Stimulated activated CD4-positive, alpha-beta T cell treated with anti-CD3 and anti-CD28 coated beads, Interleukin-1b, Interleukin-23, amount 100 ng/mL, for 48 hours (primary cell): ENCODE data around the gene HOOK1.
"Not testable (repeated sequence)": the region's sequence is repeated elsewhere in the genome, so short reads cannot be mapped to it uniquely, and the experiment has no call there.

Experiments used
- DNase-seq: peaks from one replicate; pipeline ENCODE4 v3.0.0-alpha.2; 2020

HOOK1 gene

GRCh38 chr1:59892841-59893811, 78.4 kb downstream of the HOOK1 start:
- DNase-seq: no peak

- no peak for DNase-seq
Observed at GRCh38 chr1:59897165-59897564, 82.4 kb downstream of the HOOK1 start.

GRCh38 chr1:59898927-59899326, 84.2 kb downstream of the HOOK1 start:
- DNase-seq: no peak

DNA sequence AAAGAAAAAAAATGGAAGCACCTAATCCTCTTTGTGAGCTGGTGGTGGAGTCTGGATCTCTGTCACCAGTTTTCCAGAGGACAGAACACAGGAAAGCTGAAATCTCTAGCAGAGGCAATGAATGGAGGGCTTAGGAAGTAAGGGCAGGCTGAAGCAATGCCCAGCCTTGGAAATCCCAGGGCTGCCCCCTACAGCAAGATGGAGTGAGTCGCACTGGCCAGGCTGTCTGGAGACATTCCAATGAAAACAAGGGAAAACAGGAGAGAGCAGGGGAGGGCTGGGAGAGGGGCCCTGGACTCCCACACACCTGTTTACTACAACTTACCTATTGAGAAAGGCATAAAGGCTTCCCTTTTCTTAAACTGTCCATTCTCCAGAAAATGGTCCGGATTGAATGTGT, 85.9 kb downstream of the HOOK1 start:
- no peak for DNase-seq

DNA sequence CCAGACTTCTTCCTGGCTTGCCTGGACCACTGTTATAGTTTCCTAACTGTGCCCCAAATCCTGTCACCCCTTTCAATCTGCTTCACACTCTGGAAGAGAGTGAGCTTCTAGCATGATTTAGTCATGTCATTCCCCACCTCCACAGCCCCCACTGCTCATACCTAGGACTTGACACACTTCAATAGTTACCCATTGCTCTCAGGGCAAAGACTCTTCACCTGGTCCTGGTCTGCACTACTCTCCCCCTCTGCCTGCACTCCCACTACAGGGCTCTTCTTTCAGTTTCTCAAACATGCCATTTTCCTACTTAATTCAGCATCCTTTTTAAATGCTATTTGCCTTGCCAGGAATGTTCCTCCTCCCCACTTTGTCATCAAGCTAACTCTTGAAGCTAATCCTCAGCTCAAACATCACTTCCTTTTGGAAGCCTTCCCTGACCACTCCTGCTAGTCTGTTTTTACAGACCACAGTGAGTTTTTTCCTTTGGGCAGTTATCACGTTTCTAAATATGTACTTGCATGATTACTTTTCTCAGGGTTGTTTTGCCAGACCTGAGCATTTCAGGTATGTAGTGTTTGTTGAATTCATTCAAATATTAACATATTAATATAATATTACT, 87.1 kb downstream of the HOOK1 start:
- DNase-seq: no peak

DNA sequence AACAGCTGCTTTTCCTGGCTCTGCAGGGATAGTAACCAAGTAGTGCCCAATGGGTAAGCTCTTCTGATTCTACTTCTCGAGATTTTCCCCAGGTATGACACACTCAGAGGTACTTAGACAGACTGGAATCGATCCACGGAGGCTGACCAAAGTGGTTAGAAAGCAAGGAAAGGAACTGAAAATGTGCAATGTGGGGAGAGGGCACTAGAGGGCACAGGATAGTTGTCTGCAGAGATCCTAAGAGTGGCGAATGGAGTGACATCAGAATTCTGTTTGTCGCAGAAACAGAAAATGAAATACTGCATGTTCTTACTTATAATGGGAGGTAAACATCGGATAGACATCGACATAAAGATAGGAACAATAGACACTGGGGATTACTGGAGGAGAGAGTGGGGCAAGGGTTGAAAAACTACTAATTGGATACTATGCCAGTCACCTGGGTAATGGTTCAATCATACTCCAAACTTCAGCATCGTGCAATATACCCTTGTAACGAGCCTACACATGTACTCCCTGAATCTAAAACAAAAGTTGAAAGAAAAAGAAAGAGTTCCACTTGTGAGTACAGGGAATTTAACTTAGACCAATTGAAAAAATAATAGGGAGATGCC, 88.5 kb downstream of the HOOK1 start:
- no peak for DNase-seq

DNA sequence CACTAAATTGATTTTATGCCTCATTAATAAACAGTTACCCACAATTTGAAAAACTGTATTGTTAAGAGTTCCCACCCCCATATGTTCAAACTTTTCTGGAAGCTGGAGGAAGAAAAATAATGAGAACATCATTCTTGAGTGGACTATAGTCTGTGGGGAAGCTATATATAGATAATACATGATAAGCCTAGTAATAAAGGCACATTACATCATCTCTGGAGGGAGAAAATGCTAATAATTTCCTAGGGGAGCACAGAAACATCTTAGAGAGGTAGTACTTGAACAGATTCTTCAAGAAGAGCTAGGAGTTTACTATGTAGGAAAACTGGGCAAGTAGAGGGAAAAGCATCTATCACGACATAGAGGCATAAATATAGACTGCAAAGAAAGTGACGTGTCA, 92.2 kb downstream of the HOOK1 start:
- DNase-seq: no peak

DNA sequence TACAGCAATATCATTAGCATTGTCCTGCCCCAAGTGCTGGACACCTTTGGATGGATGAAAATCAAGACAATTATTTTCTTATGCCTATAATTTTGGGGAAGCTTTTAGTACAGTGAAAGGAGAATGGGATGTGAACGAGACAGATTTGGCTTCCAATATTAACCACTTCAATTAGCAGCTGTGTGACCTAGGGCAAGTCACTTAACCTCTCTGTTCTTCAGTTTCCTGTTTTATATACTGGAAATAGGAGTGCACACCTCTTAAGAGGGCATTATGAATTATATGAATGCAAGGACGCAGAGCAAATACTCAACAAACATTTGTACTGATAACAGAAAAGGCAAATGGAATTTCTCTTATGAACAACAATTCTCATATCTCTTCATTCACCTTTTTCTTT, 93.3 kb downstream of the HOOK1 start:
- no peak for DNase-seq

DNA sequence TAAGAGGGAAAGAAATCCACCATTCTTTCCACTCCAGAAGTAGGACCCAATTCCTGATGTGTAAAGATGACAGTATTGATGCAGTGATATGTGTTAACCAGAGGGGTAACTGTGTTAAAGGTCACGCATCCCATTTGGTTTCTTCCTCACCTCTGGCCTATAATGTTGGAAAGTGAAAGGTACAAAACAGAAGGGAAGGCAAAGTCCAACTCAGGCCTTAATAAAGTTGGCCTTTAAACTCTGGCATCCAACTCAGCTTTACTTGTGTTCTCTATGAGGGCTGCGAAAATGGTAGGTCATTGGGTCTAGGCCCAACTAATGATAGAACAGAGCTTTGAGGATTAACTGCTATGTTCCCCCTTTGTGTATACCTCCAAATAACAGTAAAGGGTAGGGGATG, 93.9 kb downstream of the HOOK1 start:
- no peak for DNase-seq

GRCh38 chr1:59914791-59915286, 100.1 kb downstream of the HOOK1 start:
- not testable (repeated sequence) for DNase-seq

GRCh38 chr1:59915516-59915915, 100.8 kb downstream of the HOOK1 start:
- DNase-seq: no peak

DNA sequence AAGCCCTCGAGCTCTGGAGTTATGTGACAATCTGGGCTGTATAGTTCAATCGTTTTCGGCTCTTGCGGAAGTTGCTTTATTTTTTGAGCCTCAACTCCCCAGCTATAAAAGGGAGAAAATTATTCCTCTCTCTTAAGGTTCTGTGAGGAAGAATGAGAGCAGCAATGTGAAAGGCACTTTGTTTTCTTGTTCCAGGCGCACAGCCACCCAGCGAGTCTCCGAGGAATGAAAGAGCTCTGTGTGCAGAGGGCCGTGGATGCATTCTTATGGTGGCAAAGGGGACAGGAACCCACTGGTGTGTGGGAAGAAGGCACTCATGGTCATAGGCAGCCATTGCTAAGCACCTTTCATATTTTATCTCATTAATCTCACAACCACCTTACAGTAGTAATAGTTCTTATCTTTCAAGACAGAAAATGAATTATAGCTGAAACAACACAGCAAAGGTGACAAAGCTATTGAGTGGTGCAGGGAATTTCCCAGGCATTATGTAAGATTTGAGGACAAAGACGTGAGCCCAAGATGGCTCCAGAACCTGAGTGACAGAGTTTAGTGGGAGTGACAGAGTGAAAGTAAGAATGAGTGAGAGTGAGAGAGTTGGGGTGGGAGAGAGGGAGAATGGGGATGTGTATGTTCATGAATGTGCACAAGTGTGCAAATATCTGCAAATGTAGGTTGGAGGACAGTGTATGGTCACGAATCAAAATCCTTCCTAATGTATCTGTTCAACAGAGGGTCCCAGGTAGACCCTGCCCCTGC, 102.5 kb downstream of the HOOK1 start:
- DNase-seq: no peak

GRCh38 chr1:59917785-59918180, 103.0 kb downstream of the HOOK1 start:
- no peak for DNase-seq

DNA sequence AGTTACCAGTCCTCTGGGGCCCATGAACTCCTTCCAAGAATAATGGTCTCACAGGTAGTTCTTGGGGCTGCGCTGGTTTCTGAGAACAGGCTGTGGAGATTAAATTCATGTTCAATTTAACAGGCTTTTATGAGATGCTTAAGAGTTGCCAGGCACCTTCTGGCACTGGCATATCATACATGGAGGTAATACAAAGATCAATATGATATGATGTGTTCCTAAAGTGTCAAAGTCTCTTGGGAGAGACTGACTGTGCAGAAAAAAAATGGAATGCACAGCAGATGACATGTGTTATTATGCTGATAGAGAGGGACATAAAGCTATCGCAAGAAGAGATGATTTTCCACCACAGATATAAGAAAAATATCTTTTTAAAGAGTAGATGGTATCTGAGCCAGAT, 105.0 kb downstream of the HOOK1 start:
- no peak for DNase-seq

DNA sequence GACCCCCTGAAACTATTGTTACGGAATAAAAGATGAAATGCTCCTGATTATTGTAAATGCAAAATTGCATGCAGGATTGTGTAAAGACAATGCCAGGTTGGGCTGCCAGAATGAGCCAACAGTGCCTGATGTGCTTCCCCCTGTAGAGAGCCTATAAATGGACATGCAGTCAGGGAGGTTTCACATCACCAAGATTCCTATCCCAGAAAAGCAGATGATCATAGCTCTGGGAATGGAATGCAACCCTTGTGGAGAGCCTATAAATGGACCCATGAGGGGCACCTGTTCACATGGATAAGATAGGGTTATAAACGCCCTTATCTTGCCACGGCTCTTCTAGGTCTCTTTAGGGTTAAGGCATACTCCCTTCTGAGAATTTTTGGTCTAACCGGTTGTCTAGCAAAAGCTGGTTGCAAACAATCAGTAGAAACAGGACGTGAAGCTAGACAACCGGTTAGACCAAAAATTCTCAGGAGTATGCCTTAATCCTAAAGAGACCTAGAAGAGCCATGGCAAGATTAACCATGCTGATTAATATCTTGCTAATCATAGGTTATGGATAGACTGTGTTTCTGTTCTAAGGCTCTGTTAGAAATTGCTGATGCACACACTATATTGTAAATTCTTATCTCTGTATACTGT, 106.6 kb downstream of the HOOK1 start:
- DNase-seq: not testable (repeated sequence)

DNA sequence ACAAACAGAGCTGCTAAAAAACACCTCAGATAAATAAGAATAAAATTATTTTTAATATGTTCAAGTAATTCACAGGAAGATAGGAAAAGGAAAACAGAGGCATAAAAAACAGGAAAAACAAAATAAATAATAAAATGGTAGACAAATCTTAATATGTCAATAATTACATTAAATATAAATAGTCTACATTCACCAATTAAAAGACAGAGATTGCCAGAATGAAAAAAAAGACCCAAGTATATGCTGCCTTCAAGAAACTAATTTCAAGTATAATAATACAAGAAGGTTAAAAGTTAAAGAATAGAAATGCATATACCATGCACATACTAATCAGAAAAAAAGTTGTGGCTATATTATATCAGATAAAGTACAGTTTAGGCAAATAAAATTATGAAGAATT, 109.9 kb downstream of the HOOK1 start:
- no peak for DNase-seq
